GM18499 (cell line): ENCODE measurements around the gene HSPA2.
"Not testable (repeated sequence)": the region's sequence is repeated elsewhere in the genome, so short reads cannot be mapped to it uniquely, and the experiment has no call there.

Experiments
- ATAC-seq: cut with Tn5 transposase; IDR thresholded peaks from one replicate; pipeline ENCODE4 v1.9.1; 2021; ENCODE audit warnings: moderate number of reproducible peaks; ENCODE audit not compliant: insufficient read depth, unreplicated experiment

HSPA2 gene

DNA sequence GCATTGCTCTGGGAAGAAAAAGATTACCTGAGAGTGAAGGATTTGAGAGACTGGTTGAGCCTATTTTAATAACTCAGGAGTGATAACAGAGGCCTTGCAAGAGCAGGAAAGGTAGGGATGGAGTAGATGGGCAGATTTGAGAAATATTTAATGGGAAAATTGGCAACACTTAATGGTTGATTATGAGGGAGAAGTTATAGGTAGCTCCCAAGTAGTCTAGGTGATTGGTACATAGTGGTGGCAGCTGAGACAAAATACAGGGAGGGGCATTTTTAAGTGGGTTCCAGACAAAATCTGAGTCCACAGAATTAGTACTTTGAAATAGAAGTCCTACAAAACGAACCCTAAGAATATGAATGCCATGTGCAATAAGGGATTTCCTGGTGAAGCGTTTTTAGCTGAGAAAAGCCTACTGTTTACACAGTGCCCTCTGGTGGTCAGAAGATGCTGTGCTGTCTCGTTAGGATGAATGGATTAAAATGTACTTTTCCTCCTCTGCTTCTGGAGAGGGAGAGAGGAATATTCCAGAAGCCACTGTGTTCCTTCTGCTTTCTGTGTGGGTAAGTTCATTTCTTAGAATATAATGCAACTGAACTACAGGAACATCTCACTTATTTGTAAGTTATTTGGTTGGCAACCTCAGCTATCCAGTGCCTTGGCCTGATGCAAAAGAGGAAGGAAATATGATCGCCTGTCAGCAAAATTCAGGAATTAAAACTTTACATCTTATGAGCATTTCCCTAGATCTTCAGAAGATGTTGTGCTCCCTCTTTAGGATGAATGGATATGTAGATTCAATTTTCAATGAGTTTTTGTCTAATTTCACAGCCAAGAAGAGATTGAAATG lies 29.5 kb upstream of the HSPA2 start:
- ATAC-seq: no peak

DNA sequence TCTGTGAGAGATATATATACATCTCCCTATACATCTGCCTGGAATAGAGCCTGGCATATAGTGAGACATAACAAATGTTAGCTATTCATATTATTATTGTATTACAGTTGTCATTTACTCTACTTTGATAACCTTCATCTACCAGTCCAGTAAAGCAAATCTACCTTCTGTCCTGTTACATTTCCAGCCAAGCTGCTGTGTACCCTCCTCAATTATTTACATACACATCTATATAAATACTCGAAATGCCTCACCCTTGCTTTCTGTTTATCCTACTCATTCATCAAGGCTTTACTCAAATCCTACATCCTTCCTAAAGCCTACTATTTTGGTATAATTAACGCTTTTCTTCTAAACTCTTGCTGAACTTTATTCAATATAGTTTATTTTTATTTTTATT lies 27.3 kb upstream of the HSPA2 start:
- no peak for ATAC-seq

- no peak for ATAC-seq
Observed at GRCh38 chr14:64515053-64515452, 25.5 kb upstream of the HSPA2 start.

GRCh38 chr14:64516969-64517368 lies 23.6 kb upstream of the HSPA2 start:
- ATAC-seq: no peak

DNA sequence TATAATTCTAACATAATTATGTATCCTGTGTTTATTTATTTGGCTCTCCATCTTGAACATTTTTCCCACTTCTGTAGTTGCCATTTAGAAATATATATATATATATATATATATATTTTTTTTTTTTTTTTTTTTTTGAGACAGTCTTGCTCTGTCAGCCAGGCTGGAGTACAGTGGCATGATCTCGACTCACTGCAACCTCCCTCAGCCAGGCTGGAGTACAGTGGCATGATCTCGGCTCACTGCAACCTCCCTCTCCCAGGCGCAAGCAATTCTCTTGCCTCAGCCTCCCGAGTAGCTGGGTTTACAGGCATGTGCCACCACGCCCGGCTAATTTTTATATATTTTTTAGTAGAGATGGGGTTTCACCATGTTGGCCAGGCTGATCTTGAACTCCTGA lies 22.9 kb upstream of the HSPA2 start:
- ATAC-seq: not testable (repeated sequence)

DNA sequence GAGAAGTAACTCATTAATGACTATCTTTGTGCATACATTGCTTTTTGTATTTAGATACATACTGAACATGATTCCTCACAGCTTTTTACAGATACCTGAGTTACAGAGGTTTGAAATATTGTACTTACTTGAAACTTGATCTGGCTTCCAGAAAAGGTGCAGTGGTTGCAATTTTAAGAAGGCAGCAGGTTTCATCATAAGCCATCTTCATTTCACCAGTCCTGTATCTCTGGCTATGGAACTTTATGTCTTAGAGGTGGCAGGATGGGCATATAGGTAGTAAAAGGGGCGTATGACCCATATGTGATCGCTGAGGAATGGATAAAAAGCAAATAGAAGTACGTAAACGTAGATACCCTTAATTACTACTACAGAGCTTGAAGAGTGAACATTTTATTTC lies 22.3 kb upstream of the HSPA2 start:
- no peak for ATAC-seq

DNA sequence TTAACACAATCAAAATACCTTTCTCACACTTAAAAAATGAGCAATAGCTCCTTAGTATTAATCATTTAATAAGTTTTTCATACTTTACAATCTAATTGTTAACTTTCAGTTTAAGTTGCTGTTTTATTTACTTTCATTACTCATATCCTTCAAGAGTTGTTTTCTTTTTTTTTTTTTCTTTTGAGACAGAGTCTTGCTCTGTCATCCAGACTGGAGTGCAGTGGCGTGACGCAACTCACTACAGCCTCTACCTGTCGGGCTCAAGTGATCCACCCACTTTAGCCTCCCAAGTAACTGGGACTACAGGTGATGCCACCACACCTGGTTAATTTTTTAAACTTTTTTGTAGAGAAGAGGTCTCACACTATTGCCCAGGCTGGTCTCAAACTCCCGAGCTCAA lies 19.8 kb upstream of the HSPA2 start:
- ATAC-seq: no peak

- ATAC-seq: no peak
Observed at GRCh38 chr14:64522591-64523355, 17.8 kb upstream of the HSPA2 start.

- ATAC-seq: no peak
Observed at GRCh38 chr14:64525354-64525753, 15.2 kb upstream of the HSPA2 start.

GRCh38 chr14:64531567-64531966 lies 9.0 kb upstream of the HSPA2 start:
- ATAC-seq: no peak

GRCh38 chr14:64536488-64537245 lies 3.9 kb upstream of the HSPA2 start:
- ATAC-seq: no peak

- ATAC-seq: no peak
Observed at GRCh38 chr14:64541261-64541971, 875 bp downstream of the HSPA2 start.

- no peak for ATAC-seq
Observed at GRCh38 chr14:64541972-64542835, 1.7 kb downstream of the HSPA2 start.

DNA sequence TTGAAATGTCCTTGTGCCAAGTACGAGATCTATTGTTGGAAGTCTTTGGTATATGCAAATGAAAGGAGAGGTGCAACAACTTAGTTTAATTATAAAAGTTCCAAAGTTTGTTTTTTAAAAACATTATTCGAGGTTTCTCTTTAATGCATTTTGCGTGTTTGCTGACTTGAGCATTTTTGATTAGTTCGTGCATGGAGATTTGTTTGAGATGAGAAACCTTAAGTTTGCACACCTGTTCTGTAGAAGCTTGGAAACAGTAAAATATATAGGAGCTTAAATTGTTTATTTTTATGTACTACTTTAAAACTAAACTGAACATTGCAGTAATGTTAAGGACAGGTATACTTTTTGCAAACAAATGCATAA lies 2.3 kb downstream of the HSPA2 start:
- ATAC-seq: no peak

- ATAC-seq: no peak
Observed at GRCh38 chr14:64544607-64545312, 4.2 kb downstream of the HSPA2 start.

GRCh38 chr14:64549016-64549415 lies 8.5 kb downstream of the HSPA2 start:
- ATAC-seq: no peak

DNA sequence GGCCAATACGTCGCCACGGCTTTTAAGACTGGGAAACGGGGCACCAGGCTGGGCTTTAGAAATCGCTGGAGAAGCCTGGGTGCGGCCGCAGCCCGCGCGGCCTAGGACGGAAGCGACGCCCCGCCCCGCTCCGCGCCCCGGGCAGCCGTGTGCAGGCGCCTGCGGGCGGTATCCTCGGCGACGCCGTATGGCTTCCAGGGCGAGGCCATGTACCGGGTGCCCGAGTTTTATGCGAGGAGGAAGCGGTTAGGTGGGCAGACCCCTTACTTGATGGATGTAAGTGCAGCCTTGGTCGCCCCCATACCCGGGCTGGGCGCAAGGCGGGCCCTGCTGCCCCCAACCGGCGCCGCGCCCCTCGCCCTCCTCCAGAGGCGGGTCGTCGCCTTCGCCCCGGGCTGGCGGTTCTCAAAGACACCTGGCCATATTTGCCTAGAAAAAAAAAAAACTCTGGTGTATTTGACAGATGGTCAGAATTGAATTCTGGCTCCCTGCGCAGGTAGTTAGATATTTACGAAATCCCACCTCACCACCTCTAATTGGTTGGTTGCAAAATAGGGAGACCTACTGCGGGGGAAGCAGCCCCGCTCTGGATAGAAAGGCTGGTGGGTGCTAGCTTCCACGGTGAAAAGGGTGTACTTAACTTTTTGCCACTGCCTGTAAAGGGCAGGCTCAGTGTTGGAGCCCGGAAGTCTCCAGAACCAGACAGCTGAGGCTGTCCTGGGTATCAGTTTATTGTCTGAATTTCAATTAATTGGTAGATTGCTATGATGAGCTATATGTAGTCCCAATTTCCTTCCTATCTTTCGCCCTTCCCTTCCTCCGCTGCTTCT lies 9.5 kb downstream of the HSPA2 start, which contains the start of gene PPP1R36:
PPP1R36 (plus strand) TSS at position 171 of the 830 bp plus-strand sequence; CDS start at position 208, 37 bp downstream.
- no peak for ATAC-seq
